Activated CD4-positive, alpha-beta memory T cell treated with anti-CD3 and anti-CD28 coated beads, Interleukin-2, amount 10 ng/mL, durations not matched to agents 7 days and 5 days (primary cell): ENCODE data around the gene LIPJ. TPM values are rescaled to one million over a fixed set of nuclear protein-coding genes. Genes with fewer than 3 reads are reported as not detected.

Experiments used
- total RNA-seq, 2 experiments: library from RNA; stranded (reverse); gene quantifications; one replicate each; pipeline ENCODE4 v1.2.3, GENCODE V29; 2021

LIPJ gene
- total RNA-seq, 2 experiments from 2014 or later, result not detected

Other genes with a start within 250 kb of the LIPJ start
- gene RNLS, start 3.4 kb upstream of the LIPJ start, total RNA-seq, result 1 to 10 TPM; 1.3 to 2.2 TPM
- gene LIPF, start 77.7 kb downstream of the LIPJ start, total RNA-seq, result not detected
- not detected for gene LIPK, start 119.5 kb downstream of the LIPJ start, total RNA-seq
- not detected for gene LIPN, start 173.3 kb downstream of the LIPJ start, total RNA-seq
- not detected for gene LIPM, start 216.0 kb downstream of the LIPJ start, total RNA-seq